NCI-H187 treated with DMSO at 0.1 percent for 48 hours (cell line): ENCODE results near the gene WDR77.

Experiments used
- DNase-seq: peaks from one replicate; lab custom pipeline; 2025; lab: John Stamatoyannopoulos, UW

Gene WDR77

GRCh38 chr1:111436726-111437125 lies 12.3 kb downstream of the WDR77 start:
- no peak for DNase-seq

- no peak for DNase-seq
These were observed 24.8 kb downstream of the WDR77 start for GRCh38 chr1:111424281-111424680.

- DNase-seq, result no peak
These were observed 26.3 kb downstream of the WDR77 start for GRCh38 chr1:111422546-111423391.

- no peak for DNase-seq
These were observed 28.7 kb downstream of the WDR77 start for GRCh38 chr1:111420377-111420776.

DNA sequence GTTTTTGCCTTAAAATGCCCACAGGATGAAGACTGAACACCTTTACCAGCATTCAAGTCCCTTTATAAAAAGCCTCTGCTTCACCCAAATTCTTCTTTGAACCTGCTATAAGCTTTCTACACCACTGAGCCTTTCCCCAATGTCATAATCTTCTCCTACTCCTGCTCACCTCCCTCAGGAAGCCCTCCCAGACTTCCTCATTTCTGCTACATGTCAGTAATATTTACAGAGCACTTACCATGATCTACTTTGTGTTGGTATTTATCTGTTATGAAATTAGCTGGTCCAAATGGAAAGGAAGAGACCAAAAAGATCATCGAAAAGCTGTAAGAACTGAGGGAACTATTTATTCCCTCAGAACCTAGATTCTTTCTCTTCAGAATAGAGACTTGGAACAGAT lies 30.0 kb downstream of the WDR77 start:
- DNase-seq, result no peak

GRCh38 chr1:111417755-111418154 lies 31.3 kb downstream of the WDR77 start:
- no peak for DNase-seq

GRCh38 chr1:111415461-111415860 lies 33.6 kb downstream of the WDR77 start:
- DNase-seq, result no peak

GRCh38 chr1:111414756-111415155 lies 34.3 kb downstream of the WDR77 start:
- DNase-seq, result no peak

DNA sequence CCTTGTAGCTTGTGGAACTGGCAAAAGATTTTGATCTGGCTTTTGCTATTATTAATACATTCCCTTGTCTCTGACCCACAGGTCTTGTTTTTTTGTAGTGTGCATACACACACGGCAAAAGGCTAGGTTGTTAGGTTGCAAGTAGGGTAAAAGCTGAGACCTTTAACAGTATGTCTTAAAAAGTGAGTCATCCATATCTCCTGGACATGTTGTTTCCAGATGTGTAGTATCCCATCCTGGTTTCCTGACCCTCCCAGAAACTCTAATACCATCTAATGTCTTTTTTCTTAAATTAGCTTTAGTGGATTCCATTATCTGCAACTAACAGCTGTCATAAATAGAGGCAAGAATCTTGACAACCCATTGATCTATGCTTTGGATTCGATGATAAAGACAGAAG lies 36.2 kb downstream of the WDR77 start:
- no peak for DNase-seq

- DNase-seq, result no peak
These were observed 41.8 kb downstream of the WDR77 start for GRCh38 chr1:111407301-111407700.

DNA sequence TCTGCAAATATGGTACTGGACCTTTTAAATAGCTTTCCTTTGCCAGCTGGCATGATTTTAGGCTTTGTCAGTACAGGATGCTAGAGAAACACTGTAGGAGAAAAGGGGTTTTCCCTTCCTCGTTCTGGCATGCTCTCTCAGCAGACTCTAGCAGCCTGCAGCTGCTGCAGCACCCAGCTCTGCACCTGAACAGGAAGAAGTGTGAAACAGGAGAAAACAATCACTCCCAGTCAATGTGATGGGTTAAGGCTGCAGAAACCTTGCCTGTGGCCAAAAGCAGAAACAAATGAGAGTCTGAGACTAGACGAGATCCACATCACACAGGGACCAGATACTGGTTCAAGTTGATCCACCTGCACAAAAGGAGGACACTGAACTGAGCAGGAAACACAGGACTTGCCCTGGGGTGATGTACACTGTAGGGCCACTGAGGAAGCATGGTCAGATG lies 42.7 kb downstream of the WDR77 start:
- no peak for DNase-seq

DNA sequence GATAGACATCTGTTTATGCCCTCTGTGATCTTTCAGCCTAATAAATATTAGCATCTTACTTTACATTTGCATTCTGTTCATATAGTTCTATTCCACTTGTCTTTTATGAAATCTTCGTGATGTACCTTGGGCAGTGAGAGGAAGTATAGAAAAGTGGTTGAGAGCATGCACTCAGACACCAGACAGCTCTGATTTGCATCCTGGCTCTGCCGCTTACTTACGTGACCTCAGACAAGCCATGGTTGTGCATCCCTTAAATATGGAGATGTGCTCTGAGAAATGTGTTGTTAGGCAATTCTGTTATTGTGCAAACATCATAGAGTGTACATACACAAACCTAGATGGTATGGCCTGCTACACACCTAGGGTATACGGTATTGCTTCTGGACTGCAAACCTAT lies 44.5 kb downstream of the WDR77 start:
- DNase-seq, result no peak

DNA sequence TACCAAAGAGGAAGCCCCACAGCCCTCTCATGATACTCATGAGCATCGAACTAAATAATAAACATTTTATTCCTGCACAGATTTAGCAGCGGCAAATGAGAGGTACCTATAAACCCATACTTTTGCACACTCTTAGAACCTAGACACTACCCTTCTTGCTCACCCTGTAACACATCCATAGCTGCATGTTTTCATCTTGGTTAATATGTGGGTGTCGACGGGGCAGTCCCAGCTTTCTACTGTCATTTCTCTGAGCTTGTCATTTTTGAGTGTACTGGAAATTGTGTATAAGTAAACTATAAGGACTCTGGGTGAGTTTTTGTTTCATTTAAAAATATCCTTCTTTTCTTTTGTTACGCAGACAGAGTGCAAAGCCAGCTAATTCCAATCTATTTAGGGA lies 47.0 kb downstream of the WDR77 start:
- DNase-seq, result no peak

- DNase-seq, result no peak
These were observed 49.1 kb downstream of the WDR77 start for GRCh38 chr1:111399792-111400610.

GRCh38 chr1:111392460-111392945 lies 56.6 kb downstream of the WDR77 start:
- no peak for DNase-seq

DNA sequence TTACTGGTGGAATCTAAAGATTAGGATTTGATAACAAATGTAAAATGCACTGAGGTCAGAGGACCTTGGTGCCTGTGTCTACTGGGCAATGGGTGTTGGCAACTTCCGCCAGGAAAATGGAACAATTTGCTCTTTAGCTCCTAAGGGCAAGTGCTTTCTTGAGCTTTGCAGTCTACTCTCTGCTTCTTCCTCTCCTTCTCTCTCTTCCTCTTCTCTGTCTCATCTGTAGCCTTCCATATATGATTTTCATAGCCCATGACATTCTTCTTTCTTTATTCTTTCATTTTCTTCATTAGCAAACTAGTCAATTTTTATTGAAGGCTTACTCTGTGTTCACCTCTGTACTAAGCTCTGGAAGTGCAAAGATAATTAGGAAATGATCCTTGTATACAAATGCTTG lies 57.0 kb downstream of the WDR77 start:
- no peak for DNase-seq
